HG03175 (cell line): ENCODE measurements around the gene PSG6.
"Not testable (repeated sequence)": the region's sequence is repeated elsewhere in the genome, so short reads cannot be mapped to it uniquely, and the experiment has no call there.

Experiments
- ATAC-seq: cut with Tn5 transposase; IDR thresholded peaks from one replicate; pipeline ENCODE4 v1.9.1; 2021; ENCODE audit warnings: mild to moderate bottlenecking, moderate library complexity; ENCODE audit not compliant: unreplicated experiment

PSG6 gene

GRCh38 chr19:42917634-42918033 lies at the start of gene PSG6:
Gene PSG6, minus strand, starts transcription at chr19:42917894. Its CDS starts 102 bp downstream, at chr19:42917792.
- ATAC-seq, result not testable (repeated sequence)

DNA sequence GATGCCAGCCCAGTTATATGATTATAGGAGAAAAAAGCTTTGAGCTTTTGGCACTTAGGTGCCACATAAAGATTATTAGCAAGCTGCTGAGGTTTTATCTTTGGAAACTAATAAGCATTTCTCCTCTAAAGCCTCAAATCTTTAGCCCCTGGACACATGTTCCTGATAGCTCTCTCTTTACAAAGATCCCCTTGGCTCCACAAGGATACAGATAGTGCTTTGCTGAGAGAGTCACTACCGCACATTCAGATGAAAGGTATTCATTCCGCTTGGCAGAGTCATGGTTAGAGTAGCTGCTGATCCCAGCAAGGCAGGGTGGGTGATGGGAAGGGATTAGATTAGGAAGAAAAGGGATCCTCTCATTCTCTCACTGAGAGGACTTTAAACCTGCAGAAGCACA lies 47.5 kb upstream of the PSG6 start:
- no peak for ATAC-seq

- no peak for ATAC-seq
Measured at GRCh38 chr19:42961119-42961518, 43.4 kb upstream of the PSG6 start.

DNA sequence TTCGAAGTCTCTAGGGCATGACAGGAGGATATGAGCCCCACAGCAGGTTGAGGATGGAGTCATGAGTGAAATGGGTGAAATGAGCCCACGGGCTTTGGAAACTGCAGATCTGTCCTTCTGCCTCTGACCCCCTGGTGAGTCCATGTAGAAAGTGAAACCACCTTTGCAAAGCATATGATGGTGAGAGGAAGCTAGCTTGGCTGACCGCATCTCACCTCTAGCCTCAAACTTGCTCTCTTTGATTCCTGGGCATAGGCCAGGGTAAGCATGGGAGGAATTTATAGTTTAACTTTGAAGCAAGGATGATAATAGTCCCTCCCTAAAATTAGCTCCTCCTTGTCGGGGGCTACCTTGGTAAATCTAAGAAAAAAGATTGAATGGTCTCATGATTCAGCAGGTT lies 34.4 kb upstream of the PSG6 start:
- not testable (repeated sequence) for ATAC-seq

DNA sequence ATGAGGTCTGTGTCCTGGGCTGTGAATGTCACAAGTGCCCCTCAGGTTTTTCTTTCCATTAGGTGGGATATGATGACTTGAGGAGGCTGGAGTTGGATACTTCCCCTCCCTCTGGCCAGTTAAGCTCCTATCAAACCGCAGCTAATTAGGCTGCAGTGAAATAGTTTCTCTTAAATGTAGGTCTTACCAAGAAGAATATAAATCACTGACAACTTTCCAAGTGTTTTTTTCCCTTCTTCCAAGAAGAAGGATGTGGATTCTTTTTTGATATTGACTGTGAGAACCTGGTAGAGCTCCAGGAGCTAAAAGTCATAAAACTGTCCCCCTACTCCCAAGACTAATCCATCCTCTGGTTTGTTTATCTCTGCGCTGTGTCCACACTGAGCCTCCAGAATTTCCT lies 33.8 kb upstream of the PSG6 start:
- ATAC-seq, result not testable (repeated sequence)

DNA sequence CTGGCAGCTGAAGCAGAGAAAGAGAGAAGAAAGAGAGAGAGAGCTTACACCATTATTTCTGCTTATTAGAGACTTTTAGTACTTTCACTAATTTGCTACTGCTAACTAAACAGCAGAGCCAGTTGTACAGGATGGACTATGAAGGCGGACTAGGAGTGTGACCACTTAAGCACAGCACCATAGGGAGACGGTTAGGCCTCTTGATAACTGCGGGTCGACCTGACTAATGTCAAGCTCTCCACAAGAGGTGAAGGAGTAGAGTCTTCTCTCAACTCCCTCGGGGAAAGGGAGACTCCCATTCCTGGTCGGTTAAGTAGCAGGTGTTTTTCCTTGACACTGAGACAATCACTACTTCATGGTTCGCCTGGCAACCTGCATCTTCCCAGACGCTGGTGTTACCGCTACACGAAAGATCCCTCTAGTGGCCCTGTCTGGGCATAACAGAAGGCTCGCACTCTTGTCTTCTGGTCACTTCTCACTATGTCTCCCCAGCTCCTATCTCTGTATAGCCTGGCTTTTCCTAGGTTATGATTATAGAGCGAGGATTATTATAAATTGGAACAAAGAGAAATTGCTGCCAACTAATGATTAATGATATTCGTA lies 24.6 kb upstream of the PSG6 start:
- no peak for ATAC-seq

DNA sequence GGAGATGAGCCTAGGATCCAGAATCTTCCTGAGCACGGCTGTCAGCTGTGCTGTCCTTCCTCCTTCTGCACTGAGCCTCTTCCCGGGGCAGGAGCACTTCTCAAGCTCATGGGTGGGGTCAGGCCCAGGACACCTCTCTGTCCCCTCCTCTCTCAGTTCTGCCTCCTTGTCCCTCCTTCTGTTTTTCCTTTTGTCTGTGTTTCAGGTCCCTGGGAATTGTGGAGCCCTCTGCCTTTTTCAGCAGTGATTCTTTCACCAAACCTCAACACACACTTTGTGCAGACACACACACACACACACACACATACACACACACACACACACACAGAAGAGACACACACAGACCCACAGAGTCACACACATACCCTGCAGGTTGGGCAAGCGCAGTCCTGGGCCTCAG lies 19.4 kb upstream of the PSG6 start, which contains the start of gene PSG7:
Gene PSG7 (minus strand): TSS at position 101 of the 400 bp plus-strand sequence. CDS start 131 bp downstream, outside the sequence.
- not testable (repeated sequence) for ATAC-seq

DNA sequence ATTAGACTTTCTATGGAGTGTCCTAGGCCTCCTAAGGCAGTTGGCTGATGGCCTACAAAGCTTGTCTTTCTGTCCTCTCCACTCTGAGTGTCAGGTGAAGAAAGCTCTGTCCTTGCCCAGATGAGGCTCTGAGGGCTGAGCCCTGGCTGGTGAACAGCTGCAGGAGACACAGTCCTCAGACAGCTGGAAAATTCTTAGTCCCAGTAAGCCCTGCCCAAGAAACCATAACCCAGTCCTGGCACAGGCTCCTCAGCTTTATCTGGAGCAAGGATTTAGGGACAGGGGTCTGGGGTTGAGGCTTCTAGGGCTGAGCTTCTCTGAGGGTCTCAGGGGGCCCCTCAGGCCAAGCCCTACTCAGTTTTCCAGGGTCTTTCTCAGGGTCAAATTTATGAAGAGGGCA lies 17.0 kb upstream of the PSG6 start:
- not testable (repeated sequence) for ATAC-seq

GRCh38 chr19:42934183-42934582 lies 16.5 kb upstream of the PSG6 start:
- not testable (repeated sequence) for ATAC-seq

- ATAC-seq, result not testable (repeated sequence)
Measured at GRCh38 chr19:42933412-42933811, 15.7 kb upstream of the PSG6 start.

GRCh38 chr19:42932485-42933101 lies 14.9 kb upstream of the PSG6 start:
- not testable (repeated sequence) for ATAC-seq

DNA sequence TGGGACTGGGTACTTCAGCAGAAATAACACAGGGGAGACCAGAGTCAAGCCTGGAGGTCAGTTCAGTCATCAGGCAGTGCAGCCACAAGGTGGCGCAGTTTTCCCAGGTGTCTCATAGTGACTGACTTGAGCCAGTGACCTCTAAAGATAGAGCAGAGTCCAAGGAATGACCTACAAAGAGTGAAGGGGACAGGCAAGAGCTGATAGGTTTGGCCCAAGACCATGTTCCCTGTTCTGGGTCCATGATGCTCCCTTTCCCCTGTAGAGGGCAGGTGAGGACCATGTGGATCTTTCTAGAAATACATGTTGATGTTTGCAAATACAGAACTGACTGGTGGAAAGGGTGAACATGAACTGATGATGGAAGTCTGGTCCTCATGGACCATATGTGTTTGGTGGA lies 12.5 kb upstream of the PSG6 start:
- not testable (repeated sequence) for ATAC-seq

GRCh38 chr19:42928896-42929295 lies 11.2 kb upstream of the PSG6 start:
- ATAC-seq, result no peak

DNA sequence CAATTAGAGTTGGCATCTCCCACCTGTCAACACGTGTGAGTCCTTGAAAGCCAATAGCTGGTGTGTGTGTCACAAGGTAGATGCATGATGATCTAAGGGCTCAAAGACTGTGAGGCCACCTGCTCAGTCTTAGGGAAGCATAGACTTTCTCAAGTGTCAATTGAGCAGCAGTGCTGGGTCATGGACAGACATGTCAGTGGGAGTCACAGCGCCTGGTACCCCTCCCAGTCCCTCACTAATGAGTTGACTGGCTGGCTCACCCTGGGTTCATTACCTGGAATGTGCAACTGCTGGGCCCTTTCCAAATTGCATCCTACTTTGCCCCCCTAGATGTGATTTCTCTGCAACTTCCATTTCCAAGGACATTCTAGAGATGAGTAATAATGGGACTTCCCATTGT lies 9.1 kb upstream of the PSG6 start:
- ATAC-seq, result no peak

GRCh38 chr19:42923106-42923505 lies 5.4 kb upstream of the PSG6 start:
- not testable (repeated sequence) for ATAC-seq

- ATAC-seq, result not testable (repeated sequence)
Measured at GRCh38 chr19:42920971-42921370, 3.3 kb upstream of the PSG6 start.

DNA sequence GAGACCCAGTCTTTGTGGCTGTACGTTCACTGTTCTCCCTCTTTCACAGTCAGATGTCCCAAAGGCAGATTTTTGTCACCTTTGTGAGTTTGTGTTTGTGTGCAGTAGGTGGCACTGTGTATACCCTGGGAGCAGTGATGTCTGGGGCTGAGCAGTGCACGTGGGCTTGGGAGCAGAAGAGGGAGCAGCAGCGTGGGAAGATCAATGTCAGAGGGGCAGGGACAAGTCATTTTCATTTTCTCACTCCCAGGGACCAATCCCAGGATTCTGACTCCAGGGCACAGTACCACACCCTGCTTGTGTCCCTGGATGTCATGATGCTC lies 2.0 kb upstream of the PSG6 start:
- ATAC-seq, result no peak

- not testable (repeated sequence) for ATAC-seq
Measured at GRCh38 chr19:42919070-42919756, 1.5 kb upstream of the PSG6 start.

DNA sequence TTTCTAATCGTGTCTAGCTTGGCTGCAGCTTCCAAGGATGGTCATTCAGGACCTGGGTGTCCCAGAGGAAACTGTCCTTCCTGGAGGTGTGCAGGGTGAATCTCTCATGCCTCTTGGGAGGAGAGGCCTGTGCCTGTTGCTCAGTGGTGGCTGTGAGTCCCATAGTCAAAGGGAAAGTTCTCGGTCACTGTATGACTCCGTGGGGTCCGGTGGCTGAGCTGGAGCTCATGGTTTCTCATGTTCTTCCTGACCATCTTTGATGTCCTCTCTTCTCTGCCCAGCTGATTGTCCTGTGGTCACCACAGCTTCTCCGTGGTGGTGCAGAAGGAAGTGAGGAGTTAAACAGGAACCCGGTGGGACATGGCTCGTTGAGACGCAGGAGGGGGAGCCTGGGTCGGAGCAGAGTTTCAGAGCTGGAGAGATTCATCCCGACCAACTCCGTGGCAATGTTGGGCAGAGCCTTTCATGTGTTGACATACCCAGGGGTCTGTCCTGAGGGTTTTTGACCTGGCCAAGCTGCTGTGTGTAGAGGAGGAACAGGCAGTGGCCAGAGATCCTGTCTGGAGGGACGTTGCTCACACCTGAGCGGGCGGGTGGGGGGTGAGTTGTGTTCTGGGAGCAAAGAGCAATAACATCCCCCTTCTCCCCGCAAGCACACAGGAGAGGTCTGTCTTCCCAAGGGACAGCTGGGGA lies 829 bp upstream of the PSG6 start:
- ATAC-seq, result not testable (repeated sequence)

GRCh38 chr19:42916931-42917330 lies 763 bp downstream of the PSG6 start:
- not testable (repeated sequence) for ATAC-seq

GRCh38 chr19:42913516-42913915 lies 4.2 kb downstream of the PSG6 start:
- ATAC-seq, result not testable (repeated sequence)
